ENCODE data around the gene TRAPPC12.
"Not testable (repeated sequence)": the region's sequence is repeated elsewhere in the genome, so short reads cannot be mapped to it uniquely, and the experiment has no call there.

The TRAPPC12 gene

DNA sequence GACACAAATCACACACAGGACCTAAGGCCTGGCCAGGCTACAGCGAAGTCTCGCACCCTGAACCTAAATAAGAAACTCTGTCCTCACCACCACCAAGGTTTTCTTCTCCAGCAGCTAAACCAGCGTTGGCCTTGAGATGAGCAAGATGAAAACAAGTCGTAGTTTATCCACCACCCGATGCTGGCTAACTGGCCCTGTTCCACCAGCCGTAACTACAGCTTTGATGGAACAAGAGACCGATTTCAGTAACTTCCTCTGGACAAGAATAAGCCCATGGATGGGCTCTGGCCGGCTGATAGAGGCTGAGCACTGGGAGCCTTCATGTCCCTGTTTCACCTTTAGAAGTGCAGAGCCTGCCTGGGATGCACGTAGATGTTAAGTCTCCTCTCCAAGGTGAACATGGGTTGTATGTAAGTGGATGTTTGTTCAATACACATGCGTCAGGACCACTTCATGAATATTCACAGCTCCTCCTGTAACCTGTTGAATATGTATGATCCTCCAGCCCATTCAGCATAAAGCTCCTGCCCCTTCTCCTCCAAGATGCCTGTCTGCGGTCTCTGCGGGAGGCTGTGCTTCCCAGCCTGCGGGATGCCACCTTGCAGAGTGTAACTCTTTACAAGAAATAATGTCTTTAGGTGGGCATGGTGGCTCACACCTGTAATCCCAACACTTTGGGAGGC lies 115.6 kb downstream of the TRAPPC12 start:
- Histone ChIP-seq H3K27ac (no peak overlapping the region), H3K4me2 (no peak overlapping the region), H3K27me3 (ENCODE audit: insufficient read depth, low read depth) (no peaks in the 10 kb centered on the region), H2AFZ (ENCODE audit: low read depth) (no peak overlapping the region), H3K4me3 (IDR thresholded peaks at IDR 0.05; ENCODE audit: insufficient read depth, low read depth, low read length) (no peak overlapping the region), H4K20me1 (ENCODE audit: insufficient read depth) (no peaks in the 10 kb centered on the region), H3K79me2 (ENCODE audit: insufficient read depth, low read depth) (no peaks in the 10 kb centered on the region), H3K36me3 (ENCODE audit: insufficient read depth) (no peaks in the 10 kb centered on the region), H3K4me1 (ENCODE audit: low read depth, poor library complexity, severe bottlenecking) (no peaks in the 10 kb centered on the region), H3K9ac (no peak overlapping the region)
- TF ChIP-seq, protein P1, sequence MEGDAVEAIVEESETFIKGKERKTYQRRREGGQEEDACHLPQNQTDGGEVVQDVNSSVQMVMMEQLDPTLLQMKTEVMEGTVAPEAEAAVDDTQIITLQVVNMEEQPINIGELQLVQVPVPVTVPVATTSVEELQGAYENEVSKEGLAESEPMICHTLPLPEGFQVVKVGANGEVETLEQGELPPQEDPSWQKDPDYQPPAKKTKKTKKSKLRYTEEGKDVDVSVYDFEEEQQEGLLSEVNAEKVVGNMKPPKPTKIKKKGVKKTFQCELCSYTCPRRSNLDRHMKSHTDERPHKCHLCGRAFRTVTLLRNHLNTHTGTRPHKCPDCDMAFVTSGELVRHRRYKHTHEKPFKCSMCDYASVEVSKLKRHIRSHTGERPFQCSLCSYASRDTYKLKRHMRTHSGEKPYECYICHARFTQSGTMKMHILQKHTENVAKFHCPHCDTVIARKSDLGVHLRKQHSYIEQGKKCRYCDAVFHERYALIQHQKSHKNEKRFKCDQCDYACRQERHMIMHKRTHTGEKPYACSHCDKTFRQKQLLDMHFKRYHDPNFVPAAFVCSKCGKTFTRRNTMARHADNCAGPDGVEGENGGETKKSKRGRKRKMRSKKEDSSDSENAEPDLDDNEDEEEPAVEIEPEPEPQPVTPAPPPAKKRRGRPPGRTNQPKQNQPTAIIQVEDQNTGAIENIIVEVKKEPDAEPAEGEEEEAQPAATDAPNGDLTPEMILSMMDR (conservative IDR thresholded peaks at IDR 0.05; ENCODE audit: low read depth, low read length), result no peak

DNA sequence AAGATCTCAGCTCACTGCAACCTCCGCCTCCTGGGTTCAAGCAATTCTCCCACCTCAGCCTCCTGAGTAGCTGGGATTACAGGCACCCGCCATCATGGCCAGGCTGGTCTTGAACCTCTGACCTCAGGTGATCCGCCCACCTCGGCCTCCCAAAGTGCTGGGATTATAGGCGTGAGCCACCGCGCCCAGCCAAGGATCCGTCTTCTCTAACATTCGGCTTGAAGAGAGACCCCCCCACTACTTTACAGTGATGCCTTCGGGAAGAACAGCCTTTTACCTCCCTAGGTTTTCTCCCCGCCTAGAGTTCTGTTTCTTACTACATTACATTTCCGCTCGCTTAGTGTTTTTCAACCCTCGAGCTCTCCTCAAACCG lies 117.2 kb downstream of the TRAPPC12 start:
- H3K27me3 ChIP-seq (ENCODE audit: insufficient read depth, low read depth); H3K36me3 ChIP-seq (ENCODE audit: insufficient read depth): not testable (repeated sequence)

DNA sequence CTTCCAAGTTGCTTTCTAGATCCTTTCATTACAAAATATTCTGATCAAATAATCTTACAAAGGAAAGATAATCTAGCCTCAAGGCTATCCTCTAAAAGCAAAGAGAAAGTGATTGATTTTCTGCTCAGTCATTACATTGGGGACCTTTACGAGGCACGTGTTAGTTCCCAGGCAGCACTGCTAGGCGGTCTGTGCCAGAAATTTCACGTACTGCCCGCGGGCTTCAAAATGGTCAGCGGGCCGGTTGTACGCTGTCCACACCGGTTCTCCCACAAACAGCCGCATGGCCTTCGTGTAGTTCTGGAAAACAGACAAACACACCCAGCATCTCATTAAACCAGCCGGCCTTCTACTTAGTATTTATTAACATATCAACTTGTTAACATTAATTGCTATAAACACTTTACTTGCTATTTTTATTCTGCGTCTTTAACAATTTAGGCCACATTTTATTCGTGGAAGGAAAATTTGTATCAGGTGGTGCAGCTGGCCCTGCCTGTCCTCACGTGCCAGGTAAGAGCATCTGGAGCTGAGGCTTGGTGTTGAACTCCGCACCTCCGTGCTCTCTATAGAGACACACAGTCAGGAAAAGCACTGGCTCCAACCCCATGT lies 119.4 kb downstream of the TRAPPC12 start:
- no peaks in the 10 kb centered on the region for H3K27me3 ChIP-seq (ENCODE audit: insufficient read depth, low read depth)
- H3K36me3 ChIP-seq (ENCODE audit: insufficient read depth), result no peaks in the 10 kb centered on the region
- no peaks in the 10 kb centered on the region for H3K4me1 ChIP-seq (ENCODE audit: low read depth, poor library complexity, severe bottlenecking)
- H4K20me1 ChIP-seq (ENCODE audit: insufficient read depth), result no peaks in the 10 kb centered on the region
- no peak overlapping the region for H3K9ac ChIP-seq
- no peak overlapping the region for H2AFZ ChIP-seq (ENCODE audit: low read depth)
- H3K4me2 ChIP-seq, result no peak overlapping the region
- no peaks in the 10 kb centered on the region for H3K79me2 ChIP-seq (ENCODE audit: insufficient read depth, low read depth)
- TF ChIP-seq, protein P1 (conservative IDR thresholded peaks at IDR 0.05; ENCODE audit: low read depth, low read length), result no peak
- no peak overlapping the region for H3K27ac ChIP-seq
- H3K4me3 ChIP-seq (IDR thresholded peaks at IDR 0.05; ENCODE audit: insufficient read depth, low read depth, low read length), result no peak overlapping the region

More for the DNA sequence above, 117.2 kb downstream of the TRAPPC12 start:
- not testable (repeated sequence) for H3K79me2 ChIP-seq (ENCODE audit: insufficient read depth, low read depth); H3K9ac ChIP-seq; H3K27ac ChIP-seq; H3K4me3 ChIP-seq (IDR thresholded peaks at IDR 0.05; ENCODE audit: insufficient read depth, low read depth, low read length); H3K4me2 ChIP-seq; H3K4me1 ChIP-seq (ENCODE audit: low read depth, poor library complexity, severe bottlenecking); H2AFZ ChIP-seq (ENCODE audit: low read depth); H4K20me1 ChIP-seq (ENCODE audit: insufficient read depth)

DNA sequence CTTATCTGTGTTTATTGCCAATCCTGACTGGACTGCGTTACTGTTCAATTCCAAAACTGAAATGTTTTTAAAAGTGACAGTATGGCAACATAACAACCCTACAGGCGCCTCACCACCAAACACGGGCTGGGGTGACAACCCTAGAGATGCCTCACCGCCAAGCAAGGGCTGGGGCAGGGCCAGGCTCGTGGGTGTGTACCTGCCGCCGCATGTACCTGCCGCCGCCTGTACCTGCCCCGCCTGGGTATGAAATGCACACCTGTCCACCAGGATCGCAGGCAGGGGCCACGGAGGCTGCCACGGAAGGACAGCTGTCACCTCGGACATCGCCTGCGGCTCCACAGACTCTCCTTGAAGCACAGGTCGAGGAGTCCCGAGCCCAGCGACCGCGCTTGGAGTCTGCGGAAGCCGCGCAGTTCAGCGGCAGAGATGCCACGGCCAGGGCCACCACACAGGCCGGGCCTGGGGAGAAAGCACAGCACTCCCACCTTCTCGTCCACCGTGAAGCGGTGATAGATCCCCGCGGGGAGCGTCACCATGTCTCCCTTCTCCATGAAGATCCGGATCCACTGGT lies 120.9 kb downstream of the TRAPPC12 start:
- H3K9ac ChIP-seq, result no peak overlapping the region
- H3K27me3 ChIP-seq (ENCODE audit: insufficient read depth, low read depth), result no peaks in the 10 kb centered on the region
- H3K36me3 ChIP-seq (ENCODE audit: insufficient read depth), result no peaks in the 10 kb centered on the region
- H3K4me1 ChIP-seq (ENCODE audit: low read depth, poor library complexity, severe bottlenecking), result no peaks in the 10 kb centered on the region
- H3K79me2 ChIP-seq (ENCODE audit: insufficient read depth, low read depth), result no peaks in the 10 kb centered on the region
- H2AFZ ChIP-seq (ENCODE audit: low read depth), result no peak overlapping the region
- no peak overlapping the region for H3K4me3 ChIP-seq (IDR thresholded peaks at IDR 0.05; ENCODE audit: insufficient read depth, low read depth, low read length)
- TF ChIP-seq, protein P1 (conservative IDR thresholded peaks at IDR 0.05; ENCODE audit: low read depth, low read length), result no peak
- no peak overlapping the region for H3K27ac ChIP-seq
- no peak overlapping the region for H3K4me2 ChIP-seq
- no peaks in the 10 kb centered on the region for H4K20me1 ChIP-seq (ENCODE audit: insufficient read depth)

DNA sequence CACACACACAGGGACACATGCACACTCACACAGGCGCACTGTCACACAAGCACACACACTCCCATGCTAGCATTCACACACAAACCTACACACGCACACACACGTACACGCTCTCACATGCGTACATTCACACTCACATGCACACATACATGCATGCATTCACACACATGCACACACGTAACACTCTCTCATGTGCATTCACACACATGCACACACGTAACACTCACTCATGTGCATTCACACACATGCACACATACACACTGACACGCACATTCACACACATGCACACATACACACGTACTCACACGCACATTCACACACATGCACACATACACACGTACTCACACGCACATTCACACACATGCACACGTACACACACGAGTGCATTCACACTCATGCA lies 123.6 kb downstream of the TRAPPC12 start:
- H3K27ac ChIP-seq, result no peak overlapping the region
- no peaks in the 10 kb centered on the region for H4K20me1 ChIP-seq (ENCODE audit: insufficient read depth)
- H3K4me1 ChIP-seq (ENCODE audit: low read depth, poor library complexity, severe bottlenecking), result no peaks in the 10 kb centered on the region
- H3K79me2 ChIP-seq (ENCODE audit: insufficient read depth, low read depth), result no peaks in the 10 kb centered on the region
- TF ChIP-seq, protein P1 (conservative IDR thresholded peaks at IDR 0.05; ENCODE audit: low read depth, low read length), result no peak
- no peak overlapping the region for H2AFZ ChIP-seq (ENCODE audit: low read depth)
- no peak overlapping the region for H3K4me2 ChIP-seq
- H3K4me3 ChIP-seq (IDR thresholded peaks at IDR 0.05; ENCODE audit: insufficient read depth, low read depth, low read length), result no peak overlapping the region
- H3K9ac ChIP-seq, result no peak overlapping the region
- no peaks in the 10 kb centered on the region for H3K27me3 ChIP-seq (ENCODE audit: insufficient read depth, low read depth)
- H3K36me3 ChIP-seq (ENCODE audit: insufficient read depth), result no peaks in the 10 kb centered on the region; the same call in 1 of the 2 replicates
